Activated T-helper 1 cell treated with anti-CD3 and anti-CD28 coated beads, Interleukin-12 subunit alpha, Interleukin-12 subunit beta, Interleukin-2, Interleukin-4 antibody, amounts not matched to agents 30 ng/mL and 10 ng/mL and 1 ng/mL, durations not matched to agents 14 hours and 24 hours and 36 hours (primary cell): ENCODE data around the gene CNFN. TPM values are rescaled to one million over a fixed set of nuclear protein-coding genes. Genes with fewer than 3 reads are reported as not detected.
"Not testable (repeated sequence)": the region's sequence is repeated elsewhere in the genome, so short reads cannot be mapped to it uniquely, and the experiment has no call there.

Experiments used
- DNase-seq: peaks from one replicate; pipeline ENCODE4 v3.0.0; 2021; ENCODE audit warnings: low spot score
- H3K27ac Mint-ChIP-seq: one replicate; pipeline ENCODE4 v1.8.0; 2021; ENCODE audit warnings: mild to moderate bottlenecking, mixed read lengths
- H3K27me3 Mint-ChIP-seq: one replicate; pipeline ENCODE4 v1.8.0; 2022; ENCODE audit warnings: mild to moderate bottlenecking, moderate library complexity, mixed read lengths; ENCODE audit not compliant: insufficient read depth
- H3K36me3 Mint-ChIP-seq: one replicate; pipeline ENCODE4 v1.8.0; 2021; ENCODE audit warnings: low read depth, mixed read lengths
- H3K4me1 Mint-ChIP-seq: one replicate; pipeline ENCODE4 v1.8.0; 2021; ENCODE audit warnings: low read depth, mixed read lengths
- H3K4me3 Mint-ChIP-seq: one replicate; pipeline ENCODE4 v1.8.0; 2021; ENCODE audit warnings: mild to moderate bottlenecking, moderate library complexity, mixed read lengths
- H3K9me3 Mint-ChIP-seq: one replicate; pipeline ENCODE4 v1.8.0; 2021; ENCODE audit warnings: mixed read lengths
- intact Hi-C: fragments of 100-400 bp; cut with micrococcal nuclease; formaldehyde crosslinking; loops from one replicate; pipeline ENCODE4 v1.15.1; 2024
- total RNA-seq: library from RNA; stranded (reverse); gene quantifications from 2 replicates; pipeline ENCODE4 v1.2.3, GENCODE V29; 2022

Gene CNFN
- total RNA-seq, 1 donor from 2014 or later: not detected

- Mint-ChIP-seq H3K4me3 (no peak overlapping the region), H3K4me1 (no peaks in the 10 kb centered on the region), H3K27me3 (no peaks in the 10 kb centered on the region), H3K27ac (no peak overlapping the region), H3K36me3 (no peaks in the 10 kb centered on the region), H3K9me3 (no peaks in the 10 kb centered on the region)
- no peak for DNase-seq
- intact Hi-C loops: no loop called here
Observed at GRCh38 chr19:42349378-42350107, 40.6 kb downstream of the CNFN start.

- no peak overlapping the region for H3K4me3 Mint-ChIP-seq
- intact Hi-C loops: no loop called here
- no peak overlapping the region for H3K27ac Mint-ChIP-seq
- DNase-seq: no peak
- H3K4me1 Mint-ChIP-seq: no peaks in the 10 kb centered on the region
- H3K36me3 Mint-ChIP-seq: no peaks in the 10 kb centered on the region
- no peaks in the 10 kb centered on the region for H3K9me3 Mint-ChIP-seq
- H3K27me3 Mint-ChIP-seq: no peaks in the 10 kb centered on the region
Observed at GRCh38 chr19:42348211-42348610, 41.9 kb downstream of the CNFN start.

GRCh38 chr19:42345191-42345812 is 44.8 kb downstream of the CNFN start:
- Mint-ChIP-seq H3K9me3 (no peaks in the 10 kb centered on the region), H3K4me1 (no peaks in the 10 kb centered on the region), H3K36me3 (no peaks in the 10 kb centered on the region), H3K27me3 (no peaks in the 10 kb centered on the region), H3K27ac (no peak overlapping the region), H3K4me3 (no peak overlapping the region)
- no peak for DNase-seq
- intact Hi-C loops: no loop called here

GRCh38 chr19:42344336-42344893 is 45.7 kb downstream of the CNFN start:
- no peaks in the 10 kb centered on the region for H3K27me3 Mint-ChIP-seq
- H3K36me3 Mint-ChIP-seq: no peaks in the 10 kb centered on the region
- DNase-seq: no peak
- intact Hi-C loops: no loop called here
- no peak overlapping the region for H3K27ac Mint-ChIP-seq
- no peaks in the 10 kb centered on the region for H3K4me1 Mint-ChIP-seq
- no peak overlapping the region for H3K4me3 Mint-ChIP-seq
- H3K9me3 Mint-ChIP-seq: no peaks in the 10 kb centered on the region

GRCh38 chr19:42343344-42344110 is 46.6 kb downstream of the CNFN start:
- DNase-seq: no peak
- Mint-ChIP-seq H3K9me3 (no peaks in the 10 kb centered on the region), H3K4me3 (no peak overlapping the region), H3K27me3 (no peaks in the 10 kb centered on the region), H3K36me3 (peaks cover under 1% of the 10 kb centered on the region), H3K27ac (no peak overlapping the region), H3K4me1 (no peaks in the 10 kb centered on the region)
- intact Hi-C loops: no loop called here

GRCh38 chr19:42339922-42340321 is 50.2 kb downstream of the CNFN start:
- DNase-seq, H3K36me3 Mint-ChIP-seq, intact Hi-C loops, H3K4me1 Mint-ChIP-seq, H3K27me3 Mint-ChIP-seq, H3K27ac Mint-ChIP-seq, H3K4me3 Mint-ChIP-seq, H3K9me3 Mint-ChIP-seq: not testable (repeated sequence)

- DNase-seq, H3K4me1 Mint-ChIP-seq, H3K4me3 Mint-ChIP-seq, H3K27ac Mint-ChIP-seq, intact Hi-C loops, H3K36me3 Mint-ChIP-seq, H3K27me3 Mint-ChIP-seq, H3K9me3 Mint-ChIP-seq: not testable (repeated sequence)
Observed at GRCh38 chr19:42339126-42339860, 50.8 kb downstream of the CNFN start.

Other genes starting within 250 kb of the CNFN start
- 36.9 and 37.9 TPM in 2 replicates for gene DEDD2, start 172.6 kb downstream of the CNFN start, total RNA-seq
- 18.4 and 18.5 TPM in 2 replicates for gene ZNF526, start 170.0 kb downstream of the CNFN start, total RNA-seq
- gene GSK3A, start 147.7 kb downstream of the CNFN start, total RNA-seq: 56.6 and 57.2 TPM in 2 replicates
- 71.9 and 78.4 TPM in 2 replicates for gene ERF, start 135.2 kb downstream of the CNFN start, total RNA-seq
- 66.9 and 68.0 TPM in 2 replicates for gene CIC, start 121.0 kb downstream of the CNFN start, total RNA-seq
- 1.0 and 1.4 TPM in 2 replicates for gene PRR19, start 88.2 kb downstream of the CNFN start, total RNA-seq
- 48.7 and 50.1 TPM in 2 replicates for gene PAFAH1B3, start 87.7 kb downstream of the CNFN start, total RNA-seq
- gene TMEM145, start 77.0 kb downstream of the CNFN start, total RNA-seq: 0.56 and 2.1 TPM in 2 replicates
- gene MEGF8, start 64.7 kb downstream of the CNFN start, total RNA-seq: 7.5 and 7.8 TPM in 2 replicates
- 32.8 and 38.5 TPM in 2 replicates for gene LIPE, start 37.1 kb upstream of the CNFN start, total RNA-seq
- gene CXCL17, start 52.6 kb upstream of the CNFN start, total RNA-seq: not detected in 2 replicates
- gene CEACAM1, start 138.2 kb upstream of the CNFN start, total RNA-seq: 8.2 and 9.6 TPM in 2 replicates
- not detected in 2 replicates for gene CEACAM8, start 204.6 kb upstream of the CNFN start, total RNA-seq